Measurements from ENCODE around the gene ADGRL3.
"Not testable (repeated sequence)": the region's sequence is repeated elsewhere in the genome, so short reads cannot be mapped to it uniquely, and the experiment has no call there.

The ADGRL3 gene

DNA sequence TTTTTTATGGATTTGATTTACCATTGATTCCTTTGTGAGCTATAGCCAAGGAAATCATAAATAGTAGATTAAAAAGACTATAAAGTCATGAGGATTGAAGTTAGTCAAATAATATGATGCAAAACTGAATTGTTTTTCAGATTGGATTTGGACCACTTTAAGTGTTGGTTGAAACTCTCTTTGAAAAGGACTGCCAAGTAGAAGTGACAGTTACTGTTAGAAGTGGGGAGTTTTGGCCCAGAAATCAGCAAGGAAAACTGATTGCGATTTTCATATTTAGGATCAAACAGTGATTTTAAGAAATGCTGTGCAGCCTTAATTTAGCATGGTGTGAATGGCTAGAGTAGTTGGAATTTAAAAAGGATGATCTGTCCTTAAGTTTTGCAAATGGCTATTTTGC is 4.9 kb downstream of the ADGRL3 start:
- no peak for DNase-seq (ENCODE audit: low read depth)

DNA sequence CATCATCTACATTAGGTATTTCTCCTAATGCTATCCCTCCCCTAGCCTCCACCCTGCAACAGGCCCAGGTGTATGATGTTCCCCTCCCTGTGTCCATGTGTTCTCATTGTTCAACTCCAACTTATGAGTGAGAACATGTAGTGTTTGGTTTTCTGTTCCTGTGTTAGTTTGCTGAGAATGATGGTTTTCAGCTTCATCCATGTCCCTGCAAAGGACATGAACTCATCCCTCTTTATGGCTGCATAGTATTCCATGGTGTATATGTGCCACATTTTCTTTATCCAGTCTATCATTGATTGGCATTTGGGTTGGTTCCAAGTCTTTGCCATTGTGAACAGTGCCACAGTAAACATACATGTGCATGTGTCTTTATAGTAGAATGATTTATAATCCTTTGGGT is 7.0 kb downstream of the ADGRL3 start:
- not testable (repeated sequence) for DNase-seq (ENCODE audit: low read depth)

DNA sequence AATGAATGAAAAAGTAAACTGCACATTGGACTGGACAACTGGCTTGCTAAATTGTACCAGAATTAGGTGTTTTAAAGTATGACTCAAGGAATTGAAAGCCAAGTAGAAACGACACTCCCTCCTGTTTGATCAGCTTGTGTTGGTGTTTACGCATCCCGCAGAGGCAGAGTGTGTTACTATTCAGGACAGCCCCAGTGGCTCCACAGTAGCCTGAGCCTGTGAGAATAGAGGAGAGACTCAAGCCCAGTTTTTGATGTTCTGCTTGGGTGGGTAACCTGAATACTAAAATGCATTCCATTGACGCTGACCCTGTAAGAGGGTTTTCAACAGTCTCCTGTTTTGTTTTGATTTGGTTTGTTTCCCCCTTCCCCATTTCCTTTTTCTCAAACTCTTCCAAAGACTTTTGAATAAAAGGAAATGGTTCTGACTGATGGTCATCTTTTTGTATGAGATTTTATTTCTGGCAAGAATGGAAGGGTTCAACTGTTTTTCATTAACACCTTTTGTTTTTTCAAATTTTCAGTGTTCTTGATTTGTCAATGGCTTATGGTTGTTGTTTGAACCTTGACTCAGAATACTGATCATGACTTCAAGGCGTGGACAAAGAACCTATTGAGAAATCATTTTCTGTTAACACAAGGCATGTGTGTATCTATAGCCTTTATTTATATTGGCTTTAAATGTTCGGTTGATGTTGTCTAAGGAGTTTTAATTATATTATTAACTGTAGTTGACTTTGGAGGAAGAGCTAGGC is 10.2 kb downstream of the ADGRL3 start:
- no peak for DNase-seq (ENCODE audit: low read depth)

DNA sequence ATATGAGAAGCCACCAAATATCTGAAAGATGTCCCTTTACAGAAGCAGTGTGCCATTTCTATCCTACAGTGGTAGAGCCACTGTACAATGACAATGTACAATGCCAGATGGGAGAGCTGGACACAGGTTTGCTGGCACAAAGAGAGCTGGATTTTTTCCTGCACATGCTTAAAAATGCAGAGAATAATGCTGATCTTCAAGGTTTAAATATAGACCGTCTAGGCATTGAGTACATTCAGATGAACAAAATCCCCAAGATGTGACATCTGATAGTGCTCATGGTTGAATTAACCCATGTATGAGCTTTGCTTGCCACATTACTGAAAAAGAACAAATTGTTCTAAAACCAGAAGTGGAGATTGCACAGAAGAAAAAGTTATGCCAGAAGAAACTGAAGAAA is 11.7 kb downstream of the ADGRL3 start:
- DNase-seq (ENCODE audit: low read depth), result no peak

DNA sequence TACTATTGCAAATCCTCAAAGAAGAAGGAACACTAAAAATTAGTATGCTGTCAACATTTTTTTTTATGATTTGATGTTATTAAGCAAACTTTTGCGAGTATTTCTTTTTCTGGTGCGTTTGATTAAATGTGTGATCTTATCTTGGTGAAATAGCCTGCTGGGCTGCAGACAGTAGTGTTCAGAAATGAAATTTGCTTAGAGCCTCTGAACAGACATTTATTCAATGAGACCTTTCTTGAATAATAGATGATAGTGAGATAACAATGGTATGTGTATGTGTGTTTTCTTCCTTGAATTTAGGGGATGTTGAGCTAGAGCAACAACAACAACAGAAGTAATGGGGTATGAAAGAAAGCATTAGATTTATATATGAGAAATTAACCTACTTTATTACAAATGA is 12.7 kb downstream of the ADGRL3 start:
- DNase-seq (ENCODE audit: low read depth), result no peak

DNA sequence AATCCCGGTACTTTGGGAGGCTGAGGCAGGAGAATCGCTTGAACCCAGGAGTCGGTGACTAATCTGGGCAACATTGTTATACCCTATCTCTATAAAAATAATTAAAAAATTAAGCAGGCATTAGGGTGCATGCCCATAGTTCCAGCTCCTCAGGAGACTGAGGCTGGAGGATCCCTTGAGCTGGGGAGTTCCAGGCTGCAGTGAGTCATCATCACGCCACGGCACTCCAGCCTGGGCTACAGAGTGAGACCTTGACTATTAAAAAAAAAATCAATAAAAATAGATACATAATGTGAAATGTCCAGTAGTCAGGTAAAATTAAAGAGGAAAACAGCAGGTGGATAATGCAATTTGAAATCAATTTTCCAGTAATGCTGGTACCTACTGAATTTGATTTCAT is 14.6 kb downstream of the ADGRL3 start:
- no peak for DNase-seq (ENCODE audit: low read depth)

DNA sequence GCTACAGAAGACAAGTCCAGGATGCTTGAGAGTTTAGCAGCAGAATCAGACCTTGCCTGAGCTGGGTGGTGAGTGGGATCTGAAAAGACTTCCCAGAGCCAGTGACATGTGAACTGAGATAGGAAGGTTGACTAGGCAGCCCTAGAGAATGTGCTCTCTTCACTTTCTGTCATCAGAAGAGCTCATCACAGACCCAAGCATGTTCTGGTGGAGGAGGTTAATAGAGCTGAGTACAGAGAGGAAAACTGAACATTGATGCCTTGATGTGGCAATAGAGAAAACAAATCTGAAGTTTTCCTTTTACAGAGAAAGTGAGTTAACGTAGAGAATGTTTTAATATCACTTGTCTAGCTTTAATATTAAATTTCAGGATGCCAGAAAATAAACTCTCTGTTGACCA is 17.1 kb downstream of the ADGRL3 start:
- no peak for DNase-seq (ENCODE audit: low read depth)

DNA sequence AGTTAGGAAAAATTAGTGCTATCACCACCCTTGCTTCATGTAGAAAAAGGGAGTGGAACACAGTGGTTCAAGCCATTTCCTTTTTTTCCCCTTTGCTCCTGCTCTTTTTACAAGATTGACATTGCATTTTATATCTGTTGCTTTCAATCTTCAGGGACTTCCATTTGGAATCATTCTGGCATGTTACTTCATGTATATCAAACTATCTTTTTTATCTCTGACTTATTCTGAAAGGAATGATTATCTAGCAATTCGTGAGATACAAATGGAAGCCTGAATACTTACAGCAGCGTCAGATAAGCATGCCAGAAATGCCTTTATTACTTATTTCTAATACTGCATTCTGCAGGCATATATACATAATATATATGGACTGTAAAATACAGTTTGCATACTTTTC is 20.4 kb downstream of the ADGRL3 start:
- DNase-seq (ENCODE audit: low read depth), result no peak

DNA sequence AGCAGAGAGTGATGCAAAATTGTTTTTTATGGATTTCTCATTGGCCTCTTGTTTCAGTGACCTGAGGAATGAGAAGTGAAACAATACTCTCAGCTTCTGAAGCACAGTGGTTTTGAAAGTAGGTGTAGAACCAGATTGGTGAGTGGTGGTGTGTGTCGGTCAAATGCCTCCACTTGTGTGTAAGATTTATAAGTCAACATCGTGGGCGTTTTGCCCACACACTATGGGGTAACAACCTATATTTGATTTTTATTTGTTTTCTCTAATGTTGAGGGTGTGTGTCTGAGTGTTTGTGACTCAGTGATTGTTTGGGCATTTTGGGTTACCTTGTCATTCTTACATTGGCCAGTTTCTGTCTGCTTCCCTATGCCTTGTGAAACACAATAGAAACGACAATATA is 23.3 kb downstream of the ADGRL3 start:
- no peak for DNase-seq (ENCODE audit: low read depth)

DNA sequence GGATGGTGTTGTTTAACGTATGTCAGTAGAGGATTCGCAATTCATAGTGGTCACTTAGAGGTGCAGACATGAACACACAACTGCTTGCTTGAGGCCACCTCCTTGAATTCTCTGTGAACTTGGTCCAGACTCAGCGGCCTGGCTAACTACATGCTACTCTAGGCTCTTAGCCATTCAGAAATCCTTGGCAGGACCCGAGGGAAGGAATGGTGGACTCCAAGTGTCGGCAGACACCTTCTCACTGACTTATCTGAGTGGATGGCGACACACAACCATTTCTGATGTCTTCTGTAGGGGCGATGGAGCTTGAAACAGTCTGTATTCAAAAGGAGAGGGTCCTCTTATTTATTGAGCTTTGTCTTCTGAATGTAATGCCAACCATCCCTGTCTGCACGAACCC is 24.4 kb downstream of the ADGRL3 start:
- DNase-seq (ENCODE audit: low read depth), result no peak

DNA sequence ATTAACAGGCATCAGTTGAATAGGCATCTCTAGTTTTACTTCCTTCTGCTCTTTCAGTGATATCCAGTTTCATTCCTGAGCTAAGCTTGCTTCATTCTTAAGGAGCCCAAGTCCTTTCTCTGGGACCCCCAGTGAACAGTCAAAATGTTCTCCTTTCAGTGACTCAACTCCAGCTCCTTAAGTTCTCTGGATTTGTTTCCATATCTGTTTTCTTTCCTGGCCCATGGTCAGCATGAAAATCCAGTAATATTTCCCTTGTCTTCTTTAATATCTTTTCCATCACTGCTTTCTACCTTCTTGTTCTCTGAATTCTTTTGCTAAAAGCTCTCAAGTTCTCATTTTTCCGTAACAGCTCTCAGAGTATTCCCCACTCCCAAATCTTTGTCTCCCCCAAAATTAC is 25.5 kb downstream of the ADGRL3 start:
- DNase-seq (ENCODE audit: low read depth), result no peak

DNA sequence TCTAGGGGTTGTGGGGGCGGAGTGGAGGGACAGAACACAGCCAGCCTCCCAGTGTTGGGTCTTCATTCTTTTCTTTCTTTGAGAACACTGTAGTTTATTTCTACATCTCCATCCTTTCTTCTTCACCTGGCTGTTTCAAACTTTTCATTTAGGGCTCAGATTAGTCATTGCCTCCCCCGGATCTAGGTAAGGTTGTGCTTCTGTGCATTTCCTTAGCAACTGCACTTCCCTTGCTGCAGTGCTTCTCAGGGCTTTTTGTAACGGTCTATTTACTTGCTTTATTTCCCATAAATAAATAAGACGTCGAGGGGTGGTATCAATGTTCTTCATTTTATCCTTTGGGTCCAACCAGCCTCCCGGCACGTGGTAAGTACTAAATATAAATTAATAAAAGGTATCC is 31.3 kb downstream of the ADGRL3 start:
- DNase-seq (ENCODE audit: low read depth), result no peak

DNA sequence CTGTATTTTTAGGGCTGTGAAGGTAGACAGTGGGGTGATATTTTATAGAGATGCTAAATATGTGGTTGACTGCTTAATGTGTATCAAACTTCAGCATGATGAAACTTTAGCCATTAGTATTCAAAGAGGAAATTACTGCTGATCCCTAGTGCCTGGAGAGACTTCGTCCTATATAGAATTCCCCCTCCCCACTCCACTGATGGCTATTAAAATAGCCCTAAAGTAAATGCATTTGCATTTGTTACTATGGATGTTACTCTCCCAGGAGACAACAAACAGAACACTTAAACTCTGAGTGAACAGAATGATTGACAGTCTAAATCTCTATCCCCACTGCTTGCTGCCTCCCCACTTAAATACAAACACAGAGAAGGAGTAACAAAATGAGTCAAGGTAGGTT is 39.1 kb downstream of the ADGRL3 start:
- no peak for DNase-seq (ENCODE audit: low read depth)

DNA sequence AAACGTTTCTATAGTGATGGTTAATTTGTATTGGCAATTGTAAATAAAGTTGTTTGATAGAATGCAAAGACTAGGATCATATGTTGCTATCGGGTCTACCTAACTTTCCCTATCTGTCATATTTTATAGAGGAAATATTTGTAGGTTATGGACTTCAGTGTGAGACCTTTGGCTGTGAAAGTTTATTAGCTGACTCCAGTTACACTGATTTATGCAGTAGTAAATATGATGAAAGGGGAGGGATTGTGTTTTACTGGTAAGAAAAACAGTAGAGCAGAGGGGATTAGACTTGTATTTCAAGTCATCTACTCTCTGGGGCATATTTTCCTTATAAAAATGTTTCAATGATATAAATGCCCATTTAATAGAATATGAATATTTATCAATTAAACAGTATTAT is 43.8 kb downstream of the ADGRL3 start:
- no peak for DNase-seq (ENCODE audit: low read depth)

DNA sequence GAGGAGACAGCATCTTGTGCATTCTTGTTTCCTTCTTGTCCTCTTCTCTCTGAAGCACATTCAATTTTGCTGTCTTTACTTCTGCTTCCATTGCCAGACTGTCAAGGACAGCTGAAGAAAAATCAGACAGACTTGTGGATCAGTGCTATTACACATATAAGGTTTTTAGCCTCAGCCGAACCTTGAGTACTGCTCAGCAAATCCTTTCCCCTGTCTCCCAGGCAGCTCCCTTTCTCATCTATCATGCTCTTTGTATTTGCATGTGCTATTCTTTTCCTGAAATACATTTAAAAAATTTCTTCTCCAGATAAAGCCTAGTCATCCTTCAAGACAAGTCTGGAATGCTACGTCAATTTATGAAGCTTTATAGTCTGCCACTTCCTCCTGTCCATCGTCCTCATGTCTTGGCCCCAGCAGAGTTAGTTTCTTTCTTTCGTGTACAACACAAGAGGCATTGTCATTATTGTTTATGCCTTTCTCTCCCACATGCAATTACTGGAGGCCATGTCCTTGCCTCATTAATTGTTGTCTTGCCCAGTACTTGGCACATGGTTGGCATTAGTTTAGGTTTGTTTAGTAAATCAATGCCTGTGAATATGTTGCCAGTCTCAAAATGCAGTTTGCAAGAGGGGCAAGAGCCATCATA is 45.1 kb downstream of the ADGRL3 start:
- DNase-seq (ENCODE audit: low read depth), result no peak

DNA sequence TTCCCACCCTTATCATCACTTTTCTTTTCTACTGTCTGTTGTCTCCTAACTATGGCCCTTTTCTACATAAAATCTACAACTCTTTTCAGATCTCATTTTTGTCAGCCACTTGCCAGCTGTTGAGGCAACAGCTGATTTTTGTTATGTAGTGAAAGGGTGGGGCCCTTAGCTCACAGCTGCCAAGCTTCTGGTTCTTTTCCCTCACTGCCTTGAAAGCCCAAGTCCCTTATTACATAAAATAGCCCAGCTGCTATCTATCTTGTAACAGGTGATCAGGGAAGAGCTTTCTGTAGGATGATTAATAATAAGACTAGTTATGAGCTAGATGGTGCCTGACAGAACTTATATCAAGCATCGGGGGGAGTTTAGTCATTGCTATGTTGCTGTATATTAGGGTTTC is 45.9 kb downstream of the ADGRL3 start:
- DNase-seq (ENCODE audit: low read depth), result no peak

DNA sequence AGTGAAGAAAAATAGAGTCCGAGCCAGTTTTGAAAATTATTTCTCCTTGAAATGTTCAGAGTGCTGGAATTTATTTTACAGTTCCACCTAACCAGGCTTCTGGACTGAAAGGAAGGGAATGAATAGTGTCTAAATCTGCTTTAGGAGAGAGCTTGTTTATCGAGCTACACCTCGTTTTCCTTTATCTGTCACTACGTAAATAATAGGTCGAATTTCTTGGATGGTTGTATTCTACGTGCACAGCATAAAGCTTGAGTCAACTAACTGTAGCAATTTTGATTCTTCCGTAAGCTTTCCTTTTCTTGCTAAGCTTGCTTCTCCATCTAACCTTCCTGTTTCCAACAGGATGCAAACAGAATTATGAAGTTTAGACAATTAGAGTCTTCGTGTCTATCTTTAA is 48.6 kb downstream of the ADGRL3 start:
- DNase-seq (ENCODE audit: low read depth), result no peak

DNA sequence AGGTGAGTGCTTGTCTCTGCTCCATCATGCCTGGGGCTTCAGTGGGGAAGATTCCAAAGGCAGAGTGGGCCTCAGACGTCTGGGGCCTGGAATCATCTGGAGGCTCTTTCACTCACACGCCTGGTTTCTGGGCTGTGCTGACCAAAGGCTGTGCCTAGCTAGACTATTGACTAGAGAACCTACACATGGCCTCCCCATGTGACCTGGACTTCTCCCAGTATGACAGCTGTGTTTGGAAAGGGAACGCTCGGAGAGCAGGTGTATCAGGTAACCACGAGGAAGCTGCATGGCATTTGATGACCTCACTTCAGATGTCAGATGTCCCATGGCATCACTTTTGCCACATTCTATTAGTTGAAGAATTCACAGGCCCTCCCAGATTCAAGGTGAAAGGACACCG is 51.0 kb downstream of the ADGRL3 start:
- DNase-seq (ENCODE audit: low read depth), result no peak

DNA sequence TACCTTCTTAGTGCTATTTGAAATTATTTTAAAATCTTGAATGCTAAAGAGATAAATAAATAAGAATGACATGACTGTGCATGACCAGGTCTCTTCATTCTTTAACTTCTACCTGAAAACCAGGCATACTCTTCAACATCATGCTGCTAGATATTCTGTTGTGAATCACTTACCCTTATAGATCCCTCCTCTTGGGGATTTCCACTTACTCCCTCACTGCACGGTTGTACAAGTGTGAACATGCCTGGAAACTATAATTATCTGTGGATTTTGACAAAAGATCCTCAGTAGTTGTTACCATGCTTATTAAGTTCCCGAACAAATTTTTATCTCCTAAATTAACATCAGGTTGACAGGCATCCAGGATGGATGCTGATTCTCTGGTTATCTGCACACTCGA is 54.3 kb downstream of the ADGRL3 start:
- DNase-seq (ENCODE audit: low read depth), result no peak

DNA sequence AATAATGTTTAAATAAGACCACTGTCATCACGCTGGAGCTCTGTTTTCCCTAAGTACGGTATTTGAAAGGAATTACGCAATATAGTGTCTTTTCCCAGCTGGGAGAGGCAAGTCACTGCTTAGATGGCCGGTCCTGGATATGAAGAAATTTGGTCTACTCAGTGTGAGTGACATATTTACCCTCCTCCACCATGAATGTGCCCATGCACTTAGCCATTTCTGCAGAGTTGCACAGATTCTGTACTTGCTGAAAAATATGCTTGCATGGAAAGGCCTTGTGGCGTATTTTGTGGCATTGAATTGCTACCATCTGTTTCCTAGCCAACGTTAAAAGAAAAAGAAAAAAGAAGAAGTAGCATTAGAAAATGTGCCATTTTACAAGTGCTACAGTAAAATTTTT is 73.1 kb downstream of the ADGRL3 start:
- DNase-seq (ENCODE audit: low read depth), result no peak

DNA sequence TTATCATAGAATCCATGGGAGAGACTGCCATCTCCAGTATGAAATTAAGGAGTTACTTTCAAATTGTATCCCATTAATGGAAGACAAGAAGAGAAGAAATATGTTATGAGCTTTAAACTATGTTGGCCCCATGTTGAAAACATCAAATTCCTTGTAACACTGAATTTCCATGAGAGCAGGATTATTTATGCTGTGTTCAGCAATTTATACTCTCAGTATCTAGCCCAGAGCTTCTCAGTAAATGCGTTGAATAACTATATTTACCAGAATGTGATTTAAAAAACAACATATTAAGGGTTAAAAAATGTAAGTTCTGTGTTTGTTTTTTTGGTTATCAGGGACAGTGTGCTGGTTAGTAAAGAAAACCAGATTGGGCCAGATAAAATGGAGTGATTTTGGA is 74.2 kb downstream of the ADGRL3 start:
- no peak for DNase-seq (ENCODE audit: low read depth)

DNA sequence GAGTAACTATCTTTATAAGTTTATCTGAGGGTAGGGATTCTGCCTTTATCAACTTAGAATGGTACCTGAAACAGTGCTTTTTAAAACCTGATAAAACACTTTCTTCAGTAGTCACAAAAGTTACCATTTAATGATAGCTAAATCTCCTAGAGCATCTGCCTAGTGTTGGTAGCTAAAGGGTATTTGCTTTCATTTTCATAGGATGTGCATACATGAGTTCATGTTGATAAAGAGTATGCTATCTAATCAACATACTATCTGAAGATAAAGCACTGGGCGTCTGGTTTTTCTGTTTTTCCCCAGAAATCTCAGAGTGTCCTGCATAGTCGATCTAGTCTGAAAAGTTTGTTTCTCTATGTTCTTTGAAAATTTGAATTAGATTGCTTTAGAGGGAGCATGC is 75.1 kb downstream of the ADGRL3 start:
- no peak for DNase-seq (ENCODE audit: low read depth)

DNA sequence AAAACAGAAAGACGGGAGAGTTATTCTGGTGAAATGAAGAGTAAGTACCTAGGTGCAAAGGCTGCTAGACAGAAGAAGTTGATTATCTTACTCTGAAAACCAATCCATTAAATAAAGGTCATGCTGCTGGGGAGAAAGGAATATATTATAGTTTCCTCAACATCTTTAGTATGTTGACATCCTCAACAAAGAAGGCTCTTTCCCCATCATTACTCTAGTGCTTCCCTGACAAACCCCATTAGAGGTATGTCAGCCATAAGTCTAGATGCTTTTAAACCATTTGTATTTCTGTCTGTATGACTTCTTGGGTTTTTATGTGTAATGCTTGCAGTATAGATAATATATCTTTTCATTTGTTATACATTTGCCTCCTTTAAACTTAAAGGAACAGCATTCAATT is 75.9 kb downstream of the ADGRL3 start:
- DNase-seq (ENCODE audit: low read depth), result no peak
